Measurements from ENCODE around the gene CD72.
"Not testable (repeated sequence)": the region's sequence is repeated elsewhere in the genome, so short reads cannot be mapped to it uniquely, and the experiment has no call there.

The CD72 gene

GRCh38 chr9:35594471-35594870 is 23.7 kb downstream of the CD72 start:
- in situ Hi-C loops (cut with HindIII; ENCODE audit: low sequenced_read_pairs): no loop called here

- in situ Hi-C loops (cut with HindIII; ENCODE audit: low sequenced_read_pairs): no loop called here
Observed at GRCh38 chr9:35593581-35593980, 24.6 kb downstream of the CD72 start.

- in situ Hi-C loops (cut with HindIII; ENCODE audit: low sequenced_read_pairs): not testable (repeated sequence)
Observed at GRCh38 chr9:35588506-35588905, 29.7 kb downstream of the CD72 start.

- in situ Hi-C loops (cut with HindIII; ENCODE audit: low sequenced_read_pairs): not testable (repeated sequence)
Observed at GRCh38 chr9:35584681-35585080, 33.5 kb downstream of the CD72 start.

- in situ Hi-C loops (cut with HindIII; ENCODE audit: low sequenced_read_pairs): not testable (repeated sequence)
Observed at GRCh38 chr9:35583521-35583920, 34.7 kb downstream of the CD72 start.

GRCh38 chr9:35579659-35580227 is 38.5 kb downstream of the CD72 start:
- in situ Hi-C loops (cut with HindIII; ENCODE audit: low sequenced_read_pairs): not testable (repeated sequence)

- in situ Hi-C loops (cut with HindIII; ENCODE audit: low sequenced_read_pairs): no loop called here
Observed at GRCh38 chr9:35579130-35579529, 39.1 kb downstream of the CD72 start.

- in situ Hi-C loops (cut with HindIII; ENCODE audit: low sequenced_read_pairs): no loop called here
Observed at GRCh38 chr9:35577486-35577885, 40.7 kb downstream of the CD72 start.

- in situ Hi-C loops (cut with HindIII; ENCODE audit: low sequenced_read_pairs): no loop called here
Observed at GRCh38 chr9:35575478-35575877, 42.7 kb downstream of the CD72 start.

- in situ Hi-C loops (cut with HindIII; ENCODE audit: low sequenced_read_pairs): no loop called here
Observed at GRCh38 chr9:35574578-35575122, 43.6 kb downstream of the CD72 start.

GRCh38 chr9:35570709-35571504 is 47.3 kb downstream of the CD72 start:
- in situ Hi-C loops (cut with HindIII; ENCODE audit: low sequenced_read_pairs): no loop called here

GRCh38 chr9:35569206-35569605 is 49.0 kb downstream of the CD72 start:
- in situ Hi-C loops (cut with HindIII; ENCODE audit: low sequenced_read_pairs): no loop called here

GRCh38 chr9:35568196-35568595 is 50.0 kb downstream of the CD72 start:
- in situ Hi-C loops (cut with HindIII; ENCODE audit: low sequenced_read_pairs): no loop called here

- in situ Hi-C loops (cut with HindIII; ENCODE audit: low sequenced_read_pairs): no loop called here
Observed at GRCh38 chr9:35566417-35566816, 51.8 kb downstream of the CD72 start.

- in situ Hi-C loops (cut with HindIII; ENCODE audit: low sequenced_read_pairs): no loop called here
Observed at GRCh38 chr9:35564658-35565061, 53.6 kb downstream of the CD72 start.

- in situ Hi-C loops (cut with HindIII; ENCODE audit: low sequenced_read_pairs): no loop called here
Observed at GRCh38 chr9:35563791-35564197, 54.4 kb downstream of the CD72 start.

- in situ Hi-C loops (cut with HindIII; ENCODE audit: low sequenced_read_pairs): no loop called here
Observed at GRCh38 chr9:35562895-35563780, 55.1 kb downstream of the CD72 start.

GRCh38 chr9:35561468-35562261 is 56.5 kb downstream of the CD72 start:
- in situ Hi-C loops (cut with HindIII; ENCODE audit: low sequenced_read_pairs): no loop called here

GRCh38 chr9:35560625-35561337 is 57.4 kb downstream of the CD72 start:
- in situ Hi-C loops (cut with HindIII; ENCODE audit: low sequenced_read_pairs): no loop called here
